HG03139 (cell line): ENCODE data around the gene COQ10A.
"Not testable (repeated sequence)": the region's sequence is repeated elsewhere in the genome, so short reads cannot be mapped to it uniquely, and the experiment has no call there.

Experiments used
- ATAC-seq: cut with Tn5 transposase; IDR thresholded peaks from one replicate; pipeline ENCODE4 v1.9.1; 2021; ENCODE audit not compliant: unreplicated experiment

The COQ10A gene

DNA sequence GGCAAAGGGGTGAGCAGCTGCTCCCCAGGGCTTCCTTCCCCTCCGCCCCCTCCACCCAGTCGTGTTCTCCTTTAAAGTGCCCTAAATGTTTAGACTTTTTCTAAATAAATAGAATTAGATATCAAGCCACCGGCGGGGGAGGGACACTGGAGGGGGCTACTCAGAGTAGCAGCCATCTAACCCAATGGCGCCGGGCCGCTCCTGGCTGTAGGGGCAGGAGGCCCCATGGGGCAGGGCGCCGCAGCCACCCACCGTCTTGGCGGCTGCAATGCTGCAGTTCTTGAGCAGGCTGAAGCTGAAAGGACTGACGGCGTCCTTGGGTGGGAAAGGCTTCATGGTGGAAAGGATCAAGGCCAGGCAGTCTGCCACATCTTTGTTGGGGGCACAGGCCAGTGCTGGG lies 23.8 kb upstream of the COQ10A start:
- no peak for ATAC-seq

DNA sequence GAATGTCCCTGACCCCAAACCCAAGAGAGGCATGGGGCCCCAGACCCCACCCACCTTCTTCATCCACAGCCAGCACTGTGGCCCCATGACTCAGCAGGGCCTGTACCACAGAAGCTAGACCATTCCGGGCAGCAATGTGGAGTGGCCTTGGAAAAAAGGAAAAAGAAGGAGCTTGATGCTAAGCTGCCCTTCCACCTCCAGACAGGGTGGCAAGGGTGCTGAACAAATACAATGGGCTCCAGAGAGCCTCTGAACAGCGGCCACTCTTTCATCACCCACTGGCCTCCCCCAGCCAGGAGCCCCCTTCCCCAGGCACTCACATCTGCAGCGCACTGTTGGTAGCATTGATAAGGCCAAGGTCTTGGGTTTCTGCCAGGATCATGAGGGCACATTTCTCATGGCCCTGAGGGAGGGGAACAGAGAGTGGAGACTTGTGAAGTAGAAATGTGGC lies 23.0 kb upstream of the COQ10A start:
- ATAC-seq = no peak

DNA sequence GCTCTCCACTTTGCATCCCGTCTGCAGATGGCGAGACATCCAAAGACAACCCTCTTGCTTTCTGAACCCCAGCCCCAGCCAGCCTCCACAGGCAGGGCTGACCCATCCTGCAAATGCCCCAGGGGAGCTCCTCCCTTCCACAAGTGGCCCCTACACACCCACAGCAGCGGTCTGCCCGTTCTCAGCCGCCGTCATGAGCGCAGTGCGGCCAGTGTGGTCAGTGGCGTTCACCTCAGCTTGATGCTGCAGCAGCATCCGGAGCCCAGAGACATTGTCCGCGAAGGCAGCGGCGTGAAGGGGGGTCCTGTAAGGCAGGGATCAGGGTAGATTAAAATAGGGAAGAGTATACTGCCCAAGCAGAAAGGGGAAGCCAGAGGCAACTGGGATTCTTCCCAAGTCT lies 22.2 kb upstream of the COQ10A start:
- ATAC-seq = no peak

DNA sequence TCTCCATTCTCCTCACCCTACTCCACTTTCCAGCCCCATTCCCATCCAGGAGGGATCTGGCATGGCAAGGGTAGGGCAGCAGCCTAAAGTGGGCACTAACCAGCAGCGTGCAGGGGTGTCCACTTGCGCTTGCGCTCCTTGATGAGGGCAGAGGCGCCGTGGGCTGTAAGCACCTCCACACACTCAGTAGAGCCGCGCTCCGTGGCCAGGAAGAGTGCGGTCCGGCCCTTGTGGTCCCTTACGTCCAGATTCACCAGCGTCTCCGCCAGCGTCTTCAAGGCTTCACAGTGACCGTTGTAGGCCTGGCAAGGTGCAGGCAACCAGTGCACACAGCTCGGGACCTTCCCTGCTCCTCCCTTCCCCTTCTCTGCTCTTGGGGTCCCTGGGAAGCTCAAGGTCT lies 18.8 kb upstream of the COQ10A start:
- no peak for ATAC-seq

DNA sequence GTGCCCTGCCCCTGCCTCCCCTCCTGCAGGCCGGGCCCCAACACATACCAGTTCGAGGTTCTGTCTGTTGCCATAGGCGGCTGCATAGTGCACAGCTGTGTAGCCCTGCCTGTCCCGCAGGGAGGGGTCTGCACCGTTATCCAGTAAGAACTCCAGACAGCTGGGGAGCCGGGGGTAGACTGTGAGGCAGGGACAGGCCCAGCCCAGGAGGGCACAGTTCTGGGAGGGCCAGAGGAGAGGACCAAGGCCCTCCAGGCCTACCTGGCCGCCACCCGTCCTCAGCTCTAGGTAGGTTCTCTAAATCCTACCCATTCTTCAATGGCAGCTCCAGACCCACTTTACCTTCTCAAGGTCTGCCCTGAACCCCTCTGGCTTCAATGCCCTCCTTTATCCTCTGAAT lies 18.0 kb upstream of the COQ10A start:
- ATAC-seq = no peak

DNA sequence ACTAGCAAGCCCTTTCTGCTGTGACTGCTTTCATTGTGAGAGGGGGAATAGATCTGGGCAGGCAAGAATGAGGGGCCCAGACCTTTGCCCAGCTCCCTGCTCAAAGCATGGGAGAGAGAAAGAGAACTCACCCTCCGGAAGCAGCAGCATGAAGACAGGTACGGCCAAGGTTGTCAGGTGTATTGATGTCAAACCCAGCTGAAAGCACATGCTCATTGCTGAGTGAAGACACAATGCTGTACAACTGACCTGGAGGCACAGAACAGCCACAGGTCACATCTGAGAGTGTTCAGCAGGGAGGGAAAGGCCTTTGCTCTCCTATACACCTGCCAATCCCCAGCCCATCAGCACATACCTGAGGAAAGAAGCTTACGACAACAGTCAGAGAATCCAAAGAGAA lies 14.1 kb upstream of the COQ10A start:
- no peak for ATAC-seq

DNA sequence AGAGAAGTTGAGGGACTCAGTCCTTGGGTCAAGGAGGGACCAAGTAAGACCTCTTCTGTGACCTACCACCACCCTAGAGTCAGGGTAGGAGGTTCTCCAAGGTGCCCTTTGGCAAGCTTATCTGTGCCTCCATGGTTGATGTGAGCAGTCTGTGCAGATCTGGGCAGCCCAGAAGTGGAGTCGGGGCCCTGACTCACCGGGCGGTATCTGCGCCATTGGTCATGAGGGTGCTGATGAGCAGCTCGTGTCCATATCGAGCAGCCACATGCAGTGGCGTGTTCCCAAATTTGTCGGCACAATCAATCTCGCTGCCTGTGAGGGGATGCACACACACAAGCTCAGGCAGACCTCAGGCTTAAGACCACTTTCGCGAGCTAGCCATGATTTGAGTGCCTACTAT lies 13.7 kb upstream of the COQ10A start:
- no peak for ATAC-seq

DNA sequence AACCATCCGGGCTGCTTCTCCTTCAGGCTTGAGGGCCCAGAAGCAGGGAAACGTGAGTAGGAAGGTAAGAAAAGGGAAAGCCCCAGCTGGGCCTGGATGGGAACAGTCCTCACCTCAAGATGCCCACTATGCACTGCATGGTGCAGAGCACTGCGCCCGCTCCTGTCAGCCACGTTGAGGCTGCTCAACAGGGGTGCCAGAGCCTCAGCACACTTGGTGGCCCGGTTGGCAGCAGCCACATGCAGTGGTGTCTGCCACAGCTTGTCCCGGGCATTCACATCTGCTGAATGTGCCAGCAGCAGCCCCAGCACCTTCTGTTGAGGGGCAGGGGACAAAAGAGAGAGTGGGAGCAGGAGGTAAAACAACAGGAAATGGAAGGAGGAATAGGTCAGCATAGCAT lies 11.1 kb upstream of the COQ10A start:
- no peak for ATAC-seq

DNA sequence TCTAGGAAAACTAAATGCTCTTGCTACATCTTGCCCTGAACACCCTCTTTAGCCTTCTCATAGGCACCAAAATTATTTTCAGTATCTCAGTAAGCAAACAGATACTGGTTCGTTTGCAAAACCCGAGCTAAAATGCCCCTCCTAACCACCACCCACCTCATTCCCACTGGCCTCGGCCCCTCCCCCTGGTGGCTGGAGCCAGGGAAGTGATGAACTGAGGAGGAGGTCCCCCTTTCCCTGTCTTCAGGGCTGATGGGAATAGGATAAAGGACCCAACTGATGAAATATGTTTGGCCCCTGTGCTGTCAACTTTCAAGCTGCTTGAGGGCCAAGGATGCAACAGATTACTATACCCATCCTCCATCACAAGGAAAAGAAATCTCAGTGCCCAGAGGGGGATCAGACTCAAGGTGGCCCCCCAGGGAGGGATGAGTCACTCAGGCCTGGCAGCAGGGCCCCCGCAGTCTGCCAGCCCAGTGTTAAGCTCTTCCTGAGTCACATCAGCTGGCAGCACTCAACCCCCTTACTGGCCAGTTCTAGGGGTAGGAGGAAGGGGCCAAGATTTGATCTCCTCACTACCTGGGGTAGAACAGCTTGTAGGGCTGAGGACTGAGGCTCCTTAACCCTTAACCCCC lies 10.3 kb upstream of the COQ10A start:
- no peak for ATAC-seq

DNA sequence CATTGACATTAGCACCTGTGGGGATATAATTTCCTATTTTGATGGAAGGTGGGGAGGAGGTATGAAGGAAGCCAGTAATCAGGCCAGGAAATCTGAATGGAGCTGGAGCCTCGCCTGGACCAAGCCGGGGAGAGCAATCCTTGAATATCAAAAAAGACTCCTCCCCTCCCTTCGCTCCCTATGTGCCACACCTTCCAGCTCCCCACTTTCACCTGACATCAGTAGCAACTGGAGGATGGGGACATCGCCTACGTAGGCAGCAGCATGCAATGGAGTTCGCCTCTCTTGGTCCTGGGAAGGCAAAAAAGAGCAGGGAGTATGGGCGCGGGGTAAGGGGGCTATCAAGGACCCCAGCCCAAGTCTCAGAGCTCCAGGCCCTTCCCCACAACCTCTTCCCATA lies 9.7 kb upstream of the COQ10A start:
- no peak for ATAC-seq

DNA sequence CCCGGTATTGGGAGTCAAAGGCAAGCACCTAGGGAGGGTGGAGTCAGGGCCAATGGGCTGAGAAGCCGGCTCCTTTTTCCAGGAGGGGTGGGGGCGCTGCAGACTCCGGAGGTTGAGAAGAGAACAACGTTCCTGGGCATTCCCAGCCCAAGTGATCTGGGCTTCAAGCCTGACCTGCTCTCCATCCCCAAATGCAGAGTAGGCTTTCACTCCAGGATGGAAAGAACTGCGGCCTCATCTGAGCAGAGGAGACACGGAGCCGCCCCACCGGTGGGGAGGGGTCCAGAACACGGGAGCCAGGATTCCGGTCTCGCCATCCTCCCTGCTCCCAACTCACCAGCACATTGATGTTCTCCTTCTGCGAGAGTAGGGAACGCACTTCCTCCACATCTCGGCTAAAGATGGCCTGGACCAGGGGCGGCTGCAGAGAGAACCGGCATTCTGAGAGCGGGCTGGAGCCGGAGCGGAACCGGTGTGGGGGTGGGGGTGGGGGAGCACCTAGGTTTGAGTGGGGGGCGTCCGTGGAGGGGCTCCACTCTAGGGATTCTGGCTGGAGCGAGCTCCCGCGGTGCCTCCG lies 9.2 kb upstream of the COQ10A start:
- no peak for ATAC-seq

DNA sequence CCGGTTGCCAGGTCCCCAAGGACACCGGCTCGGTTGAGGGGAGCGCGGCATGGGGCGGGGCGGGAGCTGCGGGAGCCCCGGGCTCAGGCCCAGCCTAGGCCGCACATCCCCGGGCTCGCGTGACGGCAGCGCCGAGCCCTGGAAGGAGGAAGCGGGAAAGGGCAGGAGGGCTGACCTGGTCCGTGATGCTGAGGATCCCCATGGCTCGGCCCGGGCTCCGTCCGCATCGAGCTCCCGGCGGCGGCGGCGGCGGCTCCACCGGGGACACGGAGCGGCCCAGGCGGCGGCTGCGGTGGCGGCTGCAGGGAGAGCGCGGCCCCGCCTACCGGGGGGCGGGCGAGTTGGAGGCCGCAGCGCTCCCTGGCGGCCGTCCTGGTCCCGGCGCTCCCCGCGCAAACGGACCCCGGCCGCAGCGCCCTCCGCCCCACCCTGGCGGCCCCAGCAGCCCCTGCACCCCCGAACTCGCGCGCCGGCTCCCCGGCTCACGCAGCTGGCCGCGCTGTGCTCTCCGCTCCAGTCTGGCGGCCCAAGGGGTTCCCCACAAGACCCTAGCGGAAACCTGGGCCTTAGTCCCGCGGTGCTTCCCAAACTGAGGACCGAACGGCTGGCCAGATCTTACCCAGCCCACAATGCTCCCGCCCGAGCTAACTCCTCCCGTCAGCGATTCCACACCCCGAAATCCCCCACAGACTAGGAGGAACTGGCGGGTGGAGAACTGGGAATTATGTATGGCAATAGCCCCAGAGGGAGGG lies 8.5 kb upstream of the COQ10A start, which contains the start of gene ANKRD52:
Gene ANKRD52 (minus strand): TSS at position 317 of the 752 bp plus-strand sequence. CDS start 115 bp downstream, at position 202.
- ATAC-seq = peak; percentile 94

DNA sequence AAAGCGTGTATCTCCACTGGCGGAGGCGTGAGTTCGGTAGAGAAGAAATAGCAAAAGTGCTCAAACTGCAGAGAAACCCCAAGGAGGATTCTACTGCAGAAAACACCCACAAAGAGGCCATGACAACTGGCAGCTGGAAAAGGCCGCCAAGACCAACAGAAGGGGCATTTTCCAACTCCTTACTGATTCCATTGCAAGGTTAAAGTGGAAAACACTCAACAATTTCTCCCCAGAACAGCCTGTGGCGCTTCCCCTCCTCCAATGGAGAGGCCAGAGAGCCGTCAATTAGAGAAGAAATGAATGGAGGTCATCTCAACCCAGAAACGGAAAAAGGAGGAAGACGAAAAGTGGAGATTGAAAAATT lies 7.9 kb upstream of the COQ10A start:
- ATAC-seq = no peak

DNA sequence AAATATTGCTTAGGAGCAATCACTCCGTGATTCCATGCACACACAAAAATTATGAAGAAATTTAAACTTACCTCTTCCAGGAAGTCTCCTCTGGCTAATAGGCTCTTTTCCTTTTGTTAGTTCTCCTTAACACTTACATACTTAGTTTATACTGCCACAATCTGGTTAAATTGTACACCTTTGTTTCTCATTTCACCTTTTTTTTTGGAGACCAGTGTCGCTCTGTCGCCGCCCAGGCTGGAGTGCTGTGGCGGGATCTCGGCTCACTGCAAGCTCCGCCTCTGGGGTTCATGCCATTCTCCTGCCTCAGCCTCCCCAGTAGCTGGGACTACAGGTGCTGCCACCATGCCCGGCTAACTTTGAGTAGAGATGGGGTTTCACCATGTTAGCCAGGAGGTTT lies 6.4 kb upstream of the COQ10A start:
- no peak for ATAC-seq

DNA sequence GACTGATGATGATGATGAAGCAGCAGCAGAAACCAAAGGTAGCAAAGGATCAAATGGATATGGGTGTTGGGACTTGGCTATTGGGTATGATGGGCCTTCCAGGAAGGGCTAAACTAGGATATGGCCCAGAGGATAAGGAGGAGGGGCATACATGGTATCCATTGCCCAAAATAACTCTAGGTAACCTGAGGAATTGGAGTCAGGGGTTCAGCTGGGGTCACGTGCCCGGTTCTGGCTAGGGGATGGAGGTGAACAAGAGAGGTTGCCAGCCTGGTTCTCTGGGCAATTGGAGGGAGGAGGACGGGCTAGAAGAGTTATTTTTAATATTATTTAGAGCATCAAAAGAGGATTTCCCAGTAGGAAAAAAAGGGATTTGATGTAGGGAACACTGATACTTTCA lies 5.8 kb upstream of the COQ10A start:
- ATAC-seq = no peak

DNA sequence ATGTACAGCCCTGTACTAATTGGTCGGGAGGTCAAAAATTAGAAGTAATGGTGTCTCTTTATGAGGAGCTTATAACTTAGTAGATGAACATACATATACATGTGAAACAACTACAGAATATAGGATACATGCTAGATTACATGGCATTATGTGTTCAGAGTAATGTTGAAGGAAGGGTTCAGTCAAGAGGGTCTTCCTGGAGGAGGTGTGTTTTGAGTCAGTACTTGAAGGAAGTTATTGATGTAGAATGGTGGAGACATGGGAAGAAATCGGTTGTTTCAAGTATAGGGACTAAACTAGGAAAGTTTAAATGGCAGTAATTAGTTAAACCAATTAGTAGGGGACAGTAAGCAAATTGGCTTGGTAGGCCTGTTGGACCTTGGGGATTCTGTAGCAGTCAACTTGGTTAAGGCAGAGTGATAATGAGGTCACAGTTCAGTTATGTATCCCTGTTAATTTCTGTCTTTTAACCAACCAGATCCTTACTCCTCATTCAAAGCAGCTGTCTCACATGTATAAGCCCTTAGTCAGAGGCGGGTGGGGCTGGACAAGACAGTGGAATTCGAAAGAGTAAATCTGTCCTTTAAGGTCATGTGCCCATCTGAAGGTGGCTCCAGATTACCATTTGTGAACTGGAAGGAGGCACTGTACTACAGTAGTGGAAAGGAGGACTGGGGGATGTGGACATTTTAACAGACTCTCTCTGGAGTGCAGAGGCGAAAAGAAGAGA lies 5.1 kb upstream of the COQ10A start:
- no peak for ATAC-seq

DNA sequence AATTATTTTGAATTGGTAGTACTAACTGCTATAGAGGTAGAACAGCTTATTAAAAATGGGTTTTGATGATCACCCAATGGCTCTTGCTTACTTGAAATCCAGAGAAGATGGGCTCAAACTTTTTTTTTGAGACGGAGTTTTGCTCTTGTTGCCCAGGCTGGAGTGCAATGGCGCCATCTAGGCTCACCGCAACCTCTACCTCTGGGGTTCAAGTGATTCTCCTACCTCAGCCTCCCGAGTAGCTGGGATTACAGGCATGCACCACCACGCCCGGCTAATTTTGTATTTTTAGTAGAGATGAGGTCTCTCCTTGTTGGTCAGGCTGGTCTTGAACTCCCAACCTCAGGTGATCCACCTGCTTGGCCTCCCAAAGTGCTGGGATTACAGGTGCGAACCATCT lies 3.8 kb upstream of the COQ10A start:
- not testable (repeated sequence) for ATAC-seq

DNA sequence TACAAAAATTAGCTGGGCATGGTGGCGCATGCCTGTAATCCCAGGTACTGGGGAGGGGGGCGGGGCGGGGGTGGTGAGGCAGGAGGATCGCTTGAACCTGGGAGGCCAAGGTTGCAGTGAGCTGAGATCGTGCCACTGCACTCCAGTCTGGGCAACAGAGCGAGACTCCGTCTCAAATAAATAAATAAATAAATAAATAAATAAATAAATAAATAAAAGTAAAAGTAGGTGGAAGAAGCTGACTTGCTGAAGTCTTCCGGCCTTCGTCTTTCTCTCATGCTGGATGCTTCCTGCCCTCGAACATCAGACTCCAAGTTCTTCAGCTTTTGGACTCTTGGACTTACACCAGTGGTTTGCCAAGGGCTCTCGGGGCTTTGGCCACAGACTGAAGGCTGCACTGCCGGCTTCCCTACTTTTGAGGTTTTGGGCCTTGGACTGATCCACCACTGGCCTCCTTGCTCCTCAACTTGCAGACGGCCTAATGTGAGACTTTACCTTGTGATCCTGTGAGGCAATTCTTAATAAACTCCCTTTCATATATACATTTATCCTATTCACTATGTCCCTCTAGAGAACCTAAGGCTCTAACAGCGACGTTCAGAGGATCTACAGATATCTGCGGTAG lies 562 bp upstream of the COQ10A start:
- ATAC-seq = not testable (repeated sequence)

DNA sequence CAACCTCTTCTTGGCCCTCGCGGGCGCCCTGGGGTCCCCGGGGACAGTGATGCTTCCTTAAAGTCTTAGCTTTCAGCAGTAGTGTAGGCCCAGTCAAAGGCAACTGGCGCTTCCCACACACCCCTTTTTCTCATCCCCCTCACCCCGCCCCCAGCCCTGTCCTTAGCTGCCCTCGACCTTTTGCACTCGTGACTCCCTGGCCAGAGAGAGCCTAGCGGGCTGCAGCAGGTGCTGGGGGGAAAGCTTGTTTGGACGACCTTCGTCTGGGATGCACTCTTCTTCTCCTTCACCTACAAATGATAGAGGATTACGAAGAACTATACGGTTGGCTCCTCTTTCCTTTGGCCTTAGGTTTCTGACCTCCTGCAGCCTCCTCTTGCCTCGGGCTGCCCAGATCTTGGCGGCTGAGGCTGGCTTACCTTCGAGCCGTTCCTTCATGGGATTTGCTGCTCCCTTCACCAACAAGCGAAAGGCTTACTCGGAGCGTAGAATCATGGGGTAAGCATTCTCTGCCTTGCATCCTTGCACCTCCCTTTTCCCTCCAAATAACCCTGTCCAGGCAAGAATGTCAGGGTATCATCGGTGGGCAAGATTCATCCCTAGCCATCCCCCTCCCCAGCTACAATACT lies 815 bp downstream of the COQ10A start:
- peak; percentile 13 for ATAC-seq

DNA sequence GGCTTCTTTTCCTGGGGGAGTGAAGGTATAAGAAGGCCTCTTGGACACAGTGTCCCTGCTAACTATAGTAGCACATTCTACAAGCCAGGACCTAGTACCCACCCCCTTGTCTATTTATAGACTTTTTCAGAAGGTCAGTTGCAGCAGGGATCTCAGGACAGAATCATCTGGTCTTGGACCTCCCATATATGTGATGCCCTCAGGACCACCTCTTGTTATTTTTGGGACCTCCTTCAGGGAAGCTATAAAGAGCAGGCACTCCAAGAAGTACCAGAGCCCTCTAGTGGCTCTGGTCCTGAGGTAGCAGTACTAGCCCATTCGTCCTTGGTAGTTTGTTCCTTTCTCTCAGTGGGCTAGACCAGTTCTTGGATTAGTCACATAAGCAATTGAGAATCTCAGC lies 4.3 kb downstream of the COQ10A start:
- no peak for ATAC-seq

DNA sequence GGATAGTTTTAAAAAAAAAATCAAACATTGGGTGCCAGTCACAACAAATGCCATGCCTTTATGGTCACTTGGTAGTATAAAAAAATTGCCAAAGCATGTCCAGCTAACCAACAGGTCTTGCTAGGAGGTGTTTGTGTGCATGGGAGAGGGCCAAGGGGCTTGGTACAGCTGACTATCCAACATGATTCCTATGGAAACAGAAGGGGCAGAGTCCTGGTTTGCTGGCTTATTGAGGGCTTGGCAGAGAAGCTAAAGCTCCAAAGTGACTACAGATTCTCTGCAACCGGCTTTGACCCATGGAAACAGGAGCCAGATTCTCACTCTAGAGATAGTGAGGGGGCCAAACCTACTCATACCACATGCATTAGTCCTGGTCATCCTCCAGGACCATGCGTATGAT lies 5.7 kb downstream of the COQ10A start:
- ATAC-seq = not testable (repeated sequence)
